ENCODE measurements around the gene NGRN.

GRCh38 chr15:90301707-90302300 lies 36.3 kb downstream of the NGRN start:
- TF ChIP-seq CTCF (IDR thresholded peaks at IDR 0.05) (no peak), POLR2A (IDR thresholded peaks at IDR 0.05) (no peak)

Measured in esophagus squamous epithelium (tissue), 4 donors.